Islet of Langerhans (tissue), 1 donor: ENCODE data around the gene MTMR2.

Experiments
- FAIRE-seq: peaks from one replicate; lab custom pipeline; 2011; peaks lifted over from hg19 to GRCh38; lab: Jason Lieb, UNC

Gene MTMR2

DNA sequence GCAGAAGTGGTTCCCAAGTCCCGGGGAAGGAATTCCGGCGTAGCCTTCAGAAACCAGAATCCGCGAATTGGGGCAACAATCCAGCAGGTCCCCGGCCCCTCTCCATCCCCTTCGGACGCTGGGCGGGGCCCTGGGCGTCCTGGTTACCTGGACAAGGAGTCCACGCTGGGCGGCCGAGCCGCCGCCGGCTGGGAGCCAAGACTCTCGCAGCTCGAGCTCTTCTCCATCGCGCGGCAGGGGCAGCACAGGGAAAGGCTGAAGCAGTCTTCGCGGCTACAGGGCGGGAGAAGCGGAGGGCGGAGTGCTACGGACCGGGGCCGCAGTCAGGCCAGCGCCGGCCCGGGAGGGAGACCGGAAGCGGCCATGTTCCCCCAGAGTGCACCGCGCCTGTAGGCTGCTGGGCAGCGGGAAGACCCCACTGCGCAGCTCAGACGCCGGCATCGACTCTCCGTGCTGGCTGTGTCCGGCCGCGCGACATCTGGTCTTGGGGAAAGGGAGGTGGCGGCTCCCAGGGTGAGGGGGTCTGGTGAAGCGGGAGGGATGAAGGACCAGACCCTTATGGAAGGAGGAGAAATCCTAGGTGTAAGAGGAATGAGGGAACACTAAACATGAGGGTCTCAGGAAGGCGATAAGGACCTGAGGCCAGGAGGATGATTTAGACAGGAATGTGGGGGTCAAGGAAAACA lies at the start of gene MTMR2:
Gene MTMR2 (minus strand): TSS at position 380 of the 686 bp plus-strand sequence. CDS start 153 bp downstream, at position 227.
- no peak for FAIRE-seq

DNA sequence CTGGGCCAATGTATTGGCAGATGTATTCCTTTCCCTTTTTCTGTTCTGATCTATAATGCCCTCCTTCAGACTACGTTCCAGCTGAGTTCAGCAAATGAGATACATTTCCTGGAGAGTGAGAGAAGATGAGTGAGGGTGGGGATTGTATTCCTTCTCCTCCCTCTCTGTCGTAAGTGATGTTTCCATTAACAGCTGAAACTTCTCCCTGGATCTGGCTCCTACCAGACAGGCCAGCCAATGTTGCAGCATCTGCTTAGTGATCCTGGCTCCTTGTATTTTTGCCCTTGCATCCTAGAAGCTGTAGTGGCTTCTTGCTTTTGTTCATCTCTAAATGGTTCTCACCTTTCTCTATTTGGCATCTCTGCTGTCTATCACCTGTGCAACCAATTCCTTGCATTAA lies 48.2 kb upstream of the MTMR2 start:
- FAIRE-seq, result no peak

DNA sequence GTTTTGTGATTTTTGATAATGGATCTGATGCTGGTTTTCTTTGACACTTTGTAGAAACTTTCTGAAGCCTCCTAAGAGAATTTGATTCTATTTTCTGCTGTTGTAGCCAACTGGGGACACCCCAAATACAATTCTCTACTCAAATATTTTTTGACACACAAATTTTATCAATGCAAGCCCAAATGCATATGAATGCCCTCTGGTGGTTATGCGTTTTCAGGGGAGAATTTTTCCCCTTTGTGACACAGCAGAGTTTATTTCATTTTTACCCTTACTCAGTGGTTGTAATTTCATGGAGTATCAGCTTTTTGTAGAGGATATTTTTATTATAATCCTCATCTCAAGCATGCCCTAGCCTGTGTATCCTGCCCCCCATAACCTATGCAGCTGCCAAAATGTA lies 44.7 kb upstream of the MTMR2 start:
- FAIRE-seq, result no peak

- no peak for FAIRE-seq
These were observed 40.4 kb upstream of the MTMR2 start for GRCh38 chr11:95964281-95964680.

GRCh38 chr11:95961758-95962157 lies 37.9 kb upstream of the MTMR2 start:
- FAIRE-seq, result no peak

- FAIRE-seq, result no peak
These were observed 27.0 kb upstream of the MTMR2 start for GRCh38 chr11:95950905-95951304.

DNA sequence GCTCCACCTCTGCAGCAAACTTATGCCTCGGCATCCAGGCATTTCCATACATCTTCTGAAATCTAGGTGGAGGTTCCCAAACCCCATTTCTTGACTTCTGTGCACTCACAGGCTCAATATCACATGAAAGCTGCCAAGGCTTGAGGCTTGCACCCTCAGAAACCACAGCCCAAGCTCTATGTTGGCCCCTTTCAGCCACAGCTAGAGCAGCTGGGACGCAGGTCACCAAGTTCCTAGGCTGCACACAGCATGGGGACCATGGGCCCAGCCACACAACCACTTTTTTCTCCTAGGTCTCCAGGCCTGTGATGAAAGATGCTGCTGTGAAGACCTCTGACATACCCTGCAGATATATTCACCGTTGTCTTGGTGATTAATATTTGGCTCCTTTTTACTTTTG lies 24.7 kb upstream of the MTMR2 start:
- FAIRE-seq, result no peak

DNA sequence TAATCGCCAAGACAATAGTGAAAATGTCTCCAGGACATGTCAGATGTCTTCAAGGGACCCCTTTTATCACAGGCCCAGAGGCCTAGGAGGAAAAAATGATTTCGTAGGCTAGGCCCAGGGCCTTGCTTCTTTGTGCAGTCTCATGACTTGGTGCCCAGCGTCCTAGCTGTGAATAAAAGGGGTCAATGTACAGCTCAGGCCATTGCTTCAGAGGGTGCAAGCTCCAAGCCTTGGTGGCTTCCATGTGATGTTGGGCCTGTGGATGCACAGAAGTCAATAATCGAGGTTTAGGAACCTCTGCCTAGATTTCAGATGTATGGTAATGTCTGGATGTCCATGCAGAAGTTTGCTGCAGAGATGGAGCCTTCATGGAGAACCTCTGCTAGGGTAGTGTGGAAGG lies 20.7 kb upstream of the MTMR2 start:
- no peak for FAIRE-seq

- FAIRE-seq, result no peak
These were observed 19.6 kb upstream of the MTMR2 start for GRCh38 chr11:95943546-95943945.

GRCh38 chr11:95939091-95939490 lies 15.2 kb upstream of the MTMR2 start:
- no peak for FAIRE-seq

DNA sequence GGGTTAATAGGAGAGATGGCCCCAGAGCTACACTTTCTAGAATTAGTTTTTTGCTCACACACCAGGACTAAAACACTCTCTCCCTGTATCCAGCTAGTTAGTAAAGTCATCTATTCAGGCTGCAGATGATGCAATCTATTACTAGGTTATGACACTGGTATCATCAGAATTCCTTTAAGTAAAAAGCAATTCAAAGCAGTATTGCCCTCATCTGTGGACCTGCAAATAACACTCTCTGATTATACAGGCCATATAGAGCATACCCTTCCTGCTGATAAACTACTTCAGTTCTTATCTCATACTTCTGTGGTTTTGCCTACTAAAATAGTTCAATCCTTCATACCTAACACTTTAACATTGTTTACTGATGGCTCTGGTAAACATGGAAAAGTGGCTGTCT lies 13.5 kb upstream of the MTMR2 start:
- no peak for FAIRE-seq

DNA sequence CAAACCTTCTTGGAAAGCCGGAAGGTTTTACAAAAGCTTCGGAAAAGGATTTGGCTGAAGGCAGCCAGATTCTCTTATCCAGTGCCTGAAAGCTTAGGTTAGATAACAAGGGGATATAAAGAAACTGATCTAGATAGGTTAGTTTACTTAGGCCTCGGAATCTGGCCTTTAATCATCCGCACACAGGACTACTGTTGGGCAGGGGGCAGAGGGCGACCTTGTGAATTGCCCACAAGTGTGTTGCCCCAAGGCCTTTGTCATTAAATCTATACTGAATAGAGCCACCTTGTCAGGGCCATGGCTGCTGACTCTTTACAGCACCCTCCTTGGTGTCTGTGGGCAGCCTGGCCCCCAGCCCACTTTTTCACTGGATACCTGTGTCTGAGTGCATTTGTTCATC lies 9.7 kb upstream of the MTMR2 start:
- no peak for FAIRE-seq

DNA sequence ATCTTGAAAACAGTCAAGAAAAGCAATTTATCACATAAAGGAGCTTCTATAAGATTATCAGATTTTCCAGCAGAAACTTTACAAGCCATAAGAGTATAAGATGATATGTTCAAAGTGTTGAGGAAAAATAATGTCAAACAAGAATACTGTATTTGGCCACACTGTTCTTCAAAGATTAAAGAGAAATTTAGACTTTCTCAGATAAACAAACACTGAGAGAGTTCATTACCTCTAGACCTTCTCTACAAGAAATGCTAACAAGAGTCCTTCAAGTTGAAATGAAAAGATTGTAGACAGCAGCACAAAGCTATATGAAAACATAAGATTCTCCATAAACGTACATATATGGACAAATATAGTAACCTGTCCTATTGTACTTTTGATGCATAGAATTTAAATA lies 8.0 kb upstream of the MTMR2 start:
- no peak for FAIRE-seq

- FAIRE-seq, result no peak
These were observed 7.0 kb upstream of the MTMR2 start for GRCh38 chr11:95930948-95931347.

DNA sequence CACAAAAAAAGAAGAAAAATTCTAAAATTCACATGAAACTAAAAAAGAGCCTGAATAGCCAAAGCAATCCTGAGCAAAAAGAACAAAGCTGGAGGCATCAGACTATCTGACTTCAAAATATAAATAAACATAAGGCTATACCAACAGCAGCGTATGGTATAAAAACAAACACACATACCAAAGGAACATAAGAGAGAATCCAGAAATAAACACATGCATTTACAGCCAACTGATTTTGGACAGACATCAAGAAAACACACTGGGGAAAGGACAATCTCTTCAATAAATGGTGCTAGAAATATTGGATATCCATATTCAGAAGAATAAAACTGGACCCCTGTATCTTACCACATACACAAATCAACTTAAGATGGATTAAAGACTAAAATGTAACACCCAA lies 2.8 kb upstream of the MTMR2 start:
- FAIRE-seq, result no peak

- no peak for FAIRE-seq
These were observed 1.1 kb upstream of the MTMR2 start for GRCh38 chr11:95925011-95925410.

DNA sequence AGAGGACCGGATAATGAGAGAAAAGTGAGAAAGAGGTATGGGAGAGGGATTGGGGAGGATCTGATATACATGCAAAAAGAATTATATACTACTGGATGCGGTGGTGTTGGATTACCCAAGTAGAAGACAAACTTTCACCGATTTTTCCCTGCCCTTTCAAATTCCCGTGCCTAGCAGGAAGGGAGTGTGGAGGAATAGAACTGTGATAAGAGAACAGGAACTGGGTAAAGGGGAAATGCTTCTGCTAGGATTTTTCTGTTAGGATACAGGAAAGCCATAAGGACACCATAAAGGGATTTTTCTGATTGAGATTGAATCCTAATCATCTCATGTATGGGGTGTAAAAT lies 480 bp upstream of the MTMR2 start:
- no peak for FAIRE-seq

GRCh38 chr11:95923439-95923727 lies 524 bp downstream of the MTMR2 start:
- FAIRE-seq, result no peak

DNA sequence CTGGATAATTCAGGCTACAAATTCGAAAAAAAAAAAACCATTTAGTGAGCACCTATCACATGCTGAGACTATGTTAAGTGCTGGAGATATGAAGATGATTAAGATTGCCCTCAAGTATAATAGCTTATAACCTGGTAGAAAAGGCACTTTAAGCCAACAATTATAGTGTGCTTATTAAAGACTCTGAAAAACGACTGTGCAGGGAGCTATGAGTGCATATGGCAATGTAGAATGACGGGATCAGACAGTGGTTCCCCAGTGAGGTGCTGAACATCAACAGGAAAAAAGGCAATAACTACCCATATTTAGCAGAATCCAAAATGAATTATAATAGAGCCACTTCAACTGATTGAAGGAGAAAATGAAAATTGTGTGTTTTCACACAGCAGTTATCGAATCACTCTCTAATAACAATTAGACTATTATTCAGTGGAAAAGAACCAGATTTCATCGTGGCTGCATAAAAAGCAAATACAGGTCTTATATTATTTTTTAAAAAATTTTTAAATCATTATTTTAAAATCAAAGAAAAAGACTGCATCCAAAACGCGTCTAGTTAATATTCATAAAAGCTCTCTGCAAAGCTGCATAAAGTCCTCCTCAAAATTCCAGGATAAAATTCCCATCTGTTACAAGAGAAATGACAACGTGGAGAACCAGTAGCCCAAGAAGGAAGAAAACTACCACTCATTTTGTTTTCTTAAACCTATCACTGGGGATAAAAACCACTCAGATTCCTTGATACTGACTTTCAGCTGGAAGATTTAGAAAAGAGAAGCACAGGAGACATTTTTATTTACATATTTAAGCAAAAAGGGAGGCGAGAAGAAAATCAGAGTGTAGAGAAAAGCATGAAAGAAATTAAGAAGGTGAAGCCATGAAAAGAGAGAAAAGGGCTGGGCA lies 1.1 kb downstream of the MTMR2 start:
- FAIRE-seq, result no peak

DNA sequence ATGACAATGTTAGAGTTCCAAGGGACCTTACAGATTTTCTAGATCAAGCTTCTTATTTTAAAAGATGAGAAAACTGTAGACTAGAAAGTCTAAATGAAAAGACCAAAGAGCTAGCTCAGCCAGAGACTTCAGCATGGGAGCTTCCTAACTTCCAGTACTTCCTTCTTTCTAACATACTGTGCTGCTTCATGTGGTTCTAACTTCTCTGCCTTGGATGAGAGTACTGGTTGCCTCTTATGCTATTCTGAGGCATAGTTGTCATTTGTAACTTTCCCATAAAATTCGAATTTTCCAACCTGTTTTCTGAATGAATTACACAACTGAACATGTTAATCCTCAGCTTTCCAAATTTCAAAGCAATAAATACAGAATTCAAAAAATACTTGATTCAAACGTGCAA lies 1.8 kb downstream of the MTMR2 start:
- FAIRE-seq, result no peak

GRCh38 chr11:95920460-95921105 lies 3.3 kb downstream of the MTMR2 start:
- FAIRE-seq, result no peak

DNA sequence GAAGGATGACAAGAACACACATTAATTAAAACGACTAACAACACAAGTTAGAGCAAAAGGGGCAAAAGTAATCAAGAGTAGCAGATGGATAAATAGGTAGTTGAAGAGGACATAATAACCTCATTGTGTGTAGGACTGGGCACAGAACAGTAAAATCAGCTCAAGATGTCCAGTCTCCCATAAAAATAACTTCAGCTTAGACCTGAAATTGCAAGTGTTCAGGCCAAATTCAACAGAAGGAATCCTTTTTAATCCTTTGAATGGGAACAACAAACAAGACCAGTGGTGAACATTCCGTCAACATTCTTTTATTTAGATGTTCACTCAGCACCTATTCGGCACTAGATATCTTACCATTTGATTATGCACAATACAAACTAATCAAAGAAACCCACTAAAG lies 4.4 kb downstream of the MTMR2 start:
- FAIRE-seq, result no peak

DNA sequence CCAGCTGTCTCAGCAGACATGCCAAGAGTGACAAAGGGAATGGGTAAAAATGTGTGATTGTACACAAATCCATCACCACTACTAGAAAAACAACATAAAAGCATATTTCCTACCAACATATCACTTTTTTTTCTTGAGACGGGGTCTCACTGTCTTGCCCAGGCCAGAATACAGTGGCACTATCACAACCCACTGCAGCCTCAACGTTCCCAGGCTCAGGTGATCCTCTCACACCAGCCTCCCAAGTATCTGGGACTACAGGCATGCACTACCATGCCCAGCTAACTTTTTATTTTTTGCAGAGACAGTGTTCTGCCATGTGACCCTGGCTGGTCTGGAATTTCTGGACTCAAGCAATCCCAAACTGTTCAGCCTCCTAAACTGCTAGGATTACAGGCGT lies 5.2 kb downstream of the MTMR2 start:
- no peak for FAIRE-seq

DNA sequence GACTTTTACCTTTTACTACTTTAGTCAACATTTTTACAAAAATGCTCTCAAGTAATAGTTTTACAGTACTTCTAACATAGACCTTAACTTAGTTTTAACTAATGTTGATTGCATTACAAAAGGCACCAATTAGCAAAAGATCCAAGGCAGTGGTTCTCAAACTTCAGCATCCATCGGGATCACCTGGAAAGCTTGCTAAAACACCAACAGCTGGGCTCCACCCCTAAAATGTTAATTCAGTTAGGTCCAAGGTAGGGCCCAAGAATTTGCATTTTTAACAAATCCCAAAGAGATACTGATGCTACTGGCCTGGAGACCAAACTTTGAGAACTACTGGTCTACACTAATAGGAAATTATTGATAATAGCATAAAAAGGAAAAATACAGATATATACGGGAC lies 5.9 kb downstream of the MTMR2 start:
- no peak for FAIRE-seq
